SK-N-SH treated with all-trans-retinoic acid at 6 μM for 48 hours (cell line): ENCODE results near the gene MAP2K6.

ENCODE experiments used
- CSDC2 ChIP-seq: fragments of 250-450 bp; sonication (Bioruptor Pico); IDR thresholded peaks from 2 replicates; pipeline ENCODE4 v1.5.0; 2020; ENCODE audit warnings: mild to moderate bottlenecking, moderate library complexity
- PATZ1 ChIP-seq: fragments of 250-450 bp; sonication (Bioruptor Pico); IDR thresholded peaks from 2 replicates; pipeline ENCODE4 v1.8.0; 2020; ENCODE audit warnings: mild to moderate bottlenecking, moderate library complexity, borderline replicate concordance
- POU6F1 ChIP-seq: fragments of 250-450 bp; sonication (Bioruptor Pico); IDR thresholded peaks from 2 replicates; pipeline ENCODE4 v1.8.0; 2021; ENCODE audit warnings: low read depth, mild to moderate bottlenecking, moderate library complexity, borderline replicate concordance
- TCF4 ChIP-seq: fragments of 250-450 bp; sonication (Bioruptor Pico); IDR thresholded peaks from 2 replicates; pipeline ENCODE4 v1.8.0; 2021; ENCODE audit warnings: mild to moderate bottlenecking, moderate library complexity, borderline replicate concordance
- TSHZ2 ChIP-seq: fragments of 250-450 bp; sonication (Bioruptor Pico); IDR thresholded peaks from 2 replicates; pipeline ENCODE4 v1.5.0; 2020; ENCODE audit warnings: mild to moderate bottlenecking, moderate library complexity
- ZNF565 ChIP-seq: fragments of 450-650 bp; formaldehyde crosslinking; conservative IDR thresholded peaks from 2 replicates; pipeline ENCODE4 v1.5.0; 2020; ENCODE audit warnings: low read depth, mild to moderate bottlenecking, moderate library complexity

GRCh38 chr17:69460963-69461922, 46.7 kb downstream of the MAP2K6 start:
- no peak for TF ChIP-seq TCF4
- TF ChIP-seq POU6F1 (CRISPR knock-in tag) = no peak
- no peak for TF ChIP-seq CSDC2 (CRISPR knock-in tag)
- TF ChIP-seq PATZ1 (CRISPR knock-in tag) = no peak
- no peak for TF ChIP-seq ZNF565 (CRISPR knock-in tag)
- no peak for TF ChIP-seq TSHZ2
